HFFc6 (cell line): ENCODE data around the gene FLOT2. TPM values are rescaled to one million over a fixed set of nuclear protein-coding genes. Genes with fewer than 3 reads are reported as not detected.
A peak's percentile ranks its signal among the peaks of the same experiment; 100 is the strongest.
"Not testable (repeated sequence)": the region's sequence is repeated elsewhere in the genome, so short reads cannot be mapped to it uniquely, and the experiment has no call there.

Experiments used
- DNase-seq: peaks from one replicate; pipeline ENCODE4 v3.0.0-alpha.2; 2018
- H3K27ac Mint-ChIP-seq: 2 replicates; pipeline ENCODE4 v1.8.0; 2020; ENCODE audit warnings: mild to moderate bottlenecking, mixed read lengths
- H3K27me3 Mint-ChIP-seq: 2 replicates; pipeline ENCODE4 v1.8.0; 2021; ENCODE audit warnings: mild to moderate bottlenecking, moderate library complexity, mixed read lengths; ENCODE audit not compliant: insufficient read depth
- H3K36me3 Mint-ChIP-seq: 2 replicates; pipeline ENCODE4 v1.8.0; 2021; ENCODE audit warnings: low read depth, mixed read lengths
- H3K4me1 Mint-ChIP-seq: 2 replicates; pipeline ENCODE4 v1.8.0; 2020; ENCODE audit warnings: low read depth, mixed read lengths
- H3K4me3 Mint-ChIP-seq: 2 replicates; pipeline ENCODE4 v1.8.0; 2020; ENCODE audit warnings: mild to moderate bottlenecking, moderate library complexity, mixed read lengths
- H3K9me3 Mint-ChIP-seq: 2 replicates; pipeline ENCODE4 v1.8.0; 2020; ENCODE audit warnings: mild to moderate bottlenecking, mixed read lengths
- total RNA-seq, 6 experiments: library from RNA; stranded (reverse); fragmentation: NEBNext Ultra II Directional; extraction: Animal tissue kit (Norgen Biotek cat#: 25700); gene quantifications; 2 replicates in 1 of 6; 3 replicates in 5 of 6; pipeline ENCODE4 v1.2.3, GENCODE V29; 2021
- TF ChIP-seq, protein P1 (sequence below): fragments of 200-600 bp; sonication (generic); IDR thresholded peaks from 2 replicates; pipeline ENCODE4 v1.5.0; 2021; ENCODE audit warnings: antibody characterized with exemption, mild to moderate bottlenecking

Gene FLOT2
- total RNA-seq, 6 experiments from 2014 or later: 46.7 to 85.7 (median 77.9) TPM

DNA sequence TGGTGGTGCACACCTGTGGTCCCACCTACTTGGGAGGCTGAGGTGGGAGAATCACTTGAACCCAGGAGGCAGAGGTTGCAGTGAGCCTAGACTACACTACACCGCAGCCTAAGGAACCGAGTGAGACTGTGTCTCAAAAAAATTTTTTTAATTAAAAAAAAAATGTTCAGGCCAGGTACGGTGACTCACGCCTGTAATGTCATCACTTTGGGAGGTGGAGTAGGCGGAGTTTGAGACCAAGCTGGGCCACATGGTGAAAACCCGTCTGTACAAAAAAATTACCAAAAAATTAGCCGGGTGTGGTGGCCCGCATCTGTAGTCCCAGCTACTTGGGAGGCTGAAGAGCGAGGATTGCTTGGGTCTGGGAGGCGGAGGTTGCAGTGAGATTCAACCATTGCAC is 51.3 kb downstream of the FLOT2 start:
- TF ChIP-seq, protein P1, sequence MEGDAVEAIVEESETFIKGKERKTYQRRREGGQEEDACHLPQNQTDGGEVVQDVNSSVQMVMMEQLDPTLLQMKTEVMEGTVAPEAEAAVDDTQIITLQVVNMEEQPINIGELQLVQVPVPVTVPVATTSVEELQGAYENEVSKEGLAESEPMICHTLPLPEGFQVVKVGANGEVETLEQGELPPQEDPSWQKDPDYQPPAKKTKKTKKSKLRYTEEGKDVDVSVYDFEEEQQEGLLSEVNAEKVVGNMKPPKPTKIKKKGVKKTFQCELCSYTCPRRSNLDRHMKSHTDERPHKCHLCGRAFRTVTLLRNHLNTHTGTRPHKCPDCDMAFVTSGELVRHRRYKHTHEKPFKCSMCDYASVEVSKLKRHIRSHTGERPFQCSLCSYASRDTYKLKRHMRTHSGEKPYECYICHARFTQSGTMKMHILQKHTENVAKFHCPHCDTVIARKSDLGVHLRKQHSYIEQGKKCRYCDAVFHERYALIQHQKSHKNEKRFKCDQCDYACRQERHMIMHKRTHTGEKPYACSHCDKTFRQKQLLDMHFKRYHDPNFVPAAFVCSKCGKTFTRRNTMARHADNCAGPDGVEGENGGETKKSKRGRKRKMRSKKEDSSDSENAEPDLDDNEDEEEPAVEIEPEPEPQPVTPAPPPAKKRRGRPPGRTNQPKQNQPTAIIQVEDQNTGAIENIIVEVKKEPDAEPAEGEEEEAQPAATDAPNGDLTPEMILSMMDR: no peak
- H3K36me3 Mint-ChIP-seq: no peaks in the 10 kb centered on the region
- no peaks in the 10 kb centered on the region; the same call in none of the 2 replicates for H3K27me3 Mint-ChIP-seq
- peaks cover 5% of the 10 kb centered on the region; the same call in 1 of the 2 replicates for H3K4me1 Mint-ChIP-seq
- no peaks in the 10 kb centered on the region for H3K9me3 Mint-ChIP-seq
- no peak overlapping the region for H3K4me3 Mint-ChIP-seq
- no peak for DNase-seq
- no peak overlapping the region for H3K27ac Mint-ChIP-seq

DNA sequence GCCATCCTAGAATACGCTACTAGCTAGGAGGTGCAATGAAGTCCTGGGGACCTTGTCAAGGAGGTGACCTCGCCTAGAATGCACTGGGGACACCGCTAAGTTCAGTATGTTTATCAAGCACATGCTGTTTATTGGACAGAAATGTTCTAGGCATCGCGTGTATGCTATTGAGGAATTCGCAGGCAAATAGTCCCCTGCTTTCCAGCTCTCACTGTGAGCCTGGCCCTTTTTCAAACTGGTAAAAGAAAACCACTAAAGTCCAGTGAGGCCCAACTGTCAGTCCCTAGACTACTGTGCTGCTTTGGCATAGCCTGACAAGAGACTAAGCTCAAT is 53.8 kb downstream of the FLOT2 start:
- Mint-ChIP-seq H3K27ac (no peak overlapping the region), H3K4me3 (peak overlapping the region; percentile 97), H3K36me3 (no peaks in the 10 kb centered on the region), H3K27me3 (no peaks in the 10 kb centered on the region; the same call in 1 of the 2 replicates), H3K4me1 (peaks cover 18% of the 10 kb centered on the region), H3K9me3 (no peaks in the 10 kb centered on the region)
- no peak for DNase-seq
- TF ChIP-seq, protein P1: no peak

DNA sequence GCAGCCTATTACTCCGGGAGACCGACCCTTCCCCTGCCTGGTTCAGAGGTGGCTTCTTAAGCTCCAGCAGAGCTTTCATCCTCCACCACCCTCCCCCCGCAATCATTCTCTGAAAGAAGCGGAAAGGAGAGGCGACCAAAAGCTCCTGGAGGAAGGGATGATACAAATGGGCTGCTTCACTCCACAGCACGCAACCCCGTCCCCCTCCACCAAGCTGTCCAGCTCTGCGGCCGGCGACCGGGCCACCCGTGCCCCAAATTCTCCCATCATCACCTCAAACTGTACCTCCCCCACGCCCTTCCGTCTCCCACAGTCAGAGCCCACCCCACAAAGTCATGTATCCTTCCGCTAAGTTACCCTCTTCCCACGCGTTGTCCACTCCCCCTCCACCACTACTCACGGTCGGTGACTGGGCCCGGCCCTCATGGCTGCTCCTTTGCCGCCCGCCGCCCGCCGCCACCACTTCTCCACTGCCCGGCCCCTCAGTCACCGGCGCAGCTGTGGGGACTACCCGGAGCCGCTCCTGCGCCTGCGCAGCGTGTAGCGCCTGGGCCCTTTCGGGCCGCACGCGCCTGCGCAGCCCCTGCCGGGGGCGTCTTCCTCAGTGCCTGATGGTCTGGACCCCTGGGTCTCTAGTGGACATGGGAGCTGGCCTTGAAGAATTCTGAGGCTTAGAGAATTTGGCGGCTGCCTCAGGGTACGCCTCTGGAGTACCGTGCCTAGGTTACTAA is 55.1 kb downstream of the FLOT2 start, which contains the start of gene FAM222B:
FAM222B (minus strand) TSS at position 509 of the 731 bp plus-strand sequence. CDS start 76,123 bp downstream, outside the sequence.
- peak within 1 kb of the TSS; percentile 91 for H3K27ac Mint-ChIP-seq

DNA sequence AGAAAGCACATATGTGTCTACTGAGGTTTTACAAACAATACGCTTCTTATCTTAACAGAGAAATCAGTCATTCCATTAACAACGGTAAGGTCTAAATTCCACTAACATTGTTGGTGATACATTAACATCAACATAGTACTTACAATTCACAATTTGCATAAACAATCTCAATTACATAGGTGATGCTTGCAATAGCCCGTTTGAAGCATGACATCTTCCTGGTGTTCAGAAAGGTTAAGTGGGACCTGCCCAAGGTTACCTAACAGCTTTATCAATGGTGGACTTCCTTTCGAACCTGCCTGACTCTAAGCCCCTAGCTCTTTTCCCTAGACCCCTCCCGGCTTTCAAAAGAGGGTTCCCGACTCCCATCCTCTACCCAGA is 55.6 kb downstream of the FLOT2 start:
- H3K36me3 Mint-ChIP-seq: no peaks in the 10 kb centered on the region
- DNase-seq: no peak
- no peaks in the 10 kb centered on the region for H3K9me3 Mint-ChIP-seq
- peak overlapping the region; percentile 91 for H3K27ac Mint-ChIP-seq
- TF ChIP-seq, protein P1: no peak
- H3K4me1 Mint-ChIP-seq: peaks cover 18% of the 10 kb centered on the region
- H3K4me3 Mint-ChIP-seq: peak overlapping the region; percentile 97
- no peaks in the 10 kb centered on the region for H3K27me3 Mint-ChIP-seq

More for the DNA sequence above, 55.1 kb downstream of the FLOT2 start, which contains the start of gene FAM222B:
- Mint-ChIP-seq H3K36me3 (no peaks in the 10 kb centered on the region), H3K9me3 (no peaks in the 10 kb centered on the region), H3K4me1 (peaks cover 18% of the 10 kb centered on the region), H3K4me3 (peak within 1 kb of the TSS; percentile 97), H3K27me3 (no peaks in the 10 kb centered on the region)
- TF ChIP-seq, protein P1: no peak
- peak; percentile 72 for DNase-seq

DNA sequence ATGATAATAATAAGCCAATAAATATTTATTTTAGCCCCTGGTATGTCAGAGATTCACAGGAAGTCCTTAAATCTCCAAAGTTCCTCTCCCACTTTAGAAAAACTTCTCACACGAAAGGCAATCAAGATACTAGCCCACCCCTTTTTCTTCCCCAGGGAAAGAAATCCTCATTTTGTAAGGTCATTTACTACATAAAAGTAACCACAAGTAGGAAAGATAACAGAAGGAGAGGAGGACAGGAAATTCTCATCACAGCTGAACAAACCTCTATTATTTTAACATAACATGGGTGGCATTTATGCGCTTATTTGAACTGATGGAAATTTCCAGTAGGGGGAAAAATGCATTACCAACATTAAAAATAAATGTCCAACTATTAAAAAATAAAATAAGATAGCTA is 58.3 kb downstream of the FLOT2 start:
- Mint-ChIP-seq H3K27ac (no peak overlapping the region), H3K4me3 (no peak overlapping the region), H3K27me3 (no peaks in the 10 kb centered on the region), H3K36me3 (peaks cover 3% of the 10 kb centered on the region), H3K4me1 (peaks cover 21% of the 10 kb centered on the region), H3K9me3 (no peaks in the 10 kb centered on the region)
- TF ChIP-seq, protein P1: no peak
- no peak for DNase-seq

DNA sequence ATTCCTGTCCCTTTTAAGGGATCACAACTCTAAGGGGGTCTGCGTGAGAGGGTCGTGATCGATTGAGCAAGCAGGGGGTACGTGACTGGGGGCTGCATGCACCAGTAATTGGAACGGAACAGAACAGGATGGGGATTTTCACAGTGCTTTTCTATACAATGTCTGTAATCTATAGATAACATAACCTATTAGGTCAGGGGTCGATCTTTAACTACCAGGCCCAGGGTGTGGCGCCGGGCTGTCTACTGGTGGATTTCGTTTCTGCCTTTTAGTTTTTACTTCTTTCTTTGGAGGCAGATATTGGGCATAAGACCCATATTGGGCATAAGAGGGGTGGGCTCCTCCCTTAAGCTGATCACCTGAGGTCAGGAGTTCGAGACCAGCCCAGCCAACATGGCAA is 61.0 kb downstream of the FLOT2 start:
- DNase-seq, H3K9me3 Mint-ChIP-seq, H3K4me3 Mint-ChIP-seq, H3K27me3 Mint-ChIP-seq, H3K27ac Mint-ChIP-seq: not testable (repeated sequence)
- H3K36me3 Mint-ChIP-seq: peaks cover 13% of the 10 kb centered on the region
- H3K4me1 Mint-ChIP-seq: peaks cover 25% of the 10 kb centered on the region
